ENCODE data around the gene HLA-B.

- TF ChIP-seq CTCF (IDR thresholded peaks at IDR 0.05) (no peak), ZFX (IDR thresholded peaks at IDR 0.05; ENCODE audit: borderline replicate concordance) (no peak)
These were observed 2.0 kb downstream of the HLA-B start for GRCh38 chr6:31354864-31355582.

Data from 22Rv1 (cell line).